Activated CD4-positive, alpha-beta T cell treated with anti-CD3 and anti-CD28 coated beads, Interleukin-2, amount 10 ng/mL, durations not matched to agents 7 days and 5 days (primary cell): Measurements from ENCODE around the gene MRPL40. TPM values are rescaled to one million over a fixed set of nuclear protein-coding genes. Genes with fewer than 3 reads are reported as not detected.

Experiments used
- CTCF ChIA-PET: fragments of 350-600 bp; sonication (Branson Sonifier 250); formaldehyde crosslinking; loops from one replicate; lab custom pipeline; 2021; ENCODE audit warnings: antibody characterized with exemption; lab: Charles Lee
- POLR2A ChIA-PET: fragments of 350-600 bp; sonication (Branson Sonifier 250); formaldehyde crosslinking; loops from one replicate; lab custom pipeline; 2021; ENCODE audit warnings: antibody characterized with exemption; lab: Charles Lee
- DNase-seq: peaks from one replicate; pipeline ENCODE4 v3.0.0-alpha.2; 2020
- H3K27ac Mint-ChIP-seq: one replicate; pipeline ENCODE4 v1.8.0; 2021; ENCODE audit warnings: mild to moderate bottlenecking, moderate library complexity, mixed read lengths
- H3K27me3 Mint-ChIP-seq: one replicate; pipeline ENCODE4 v1.8.0; 2021; ENCODE audit warnings: mixed read lengths
- H3K36me3 Mint-ChIP-seq: one replicate; pipeline ENCODE4 v1.8.0; 2021; ENCODE audit warnings: low read depth, mixed read lengths
- H3K4me1 Mint-ChIP-seq: one replicate; pipeline ENCODE4 v1.8.0; 2021; ENCODE audit warnings: mixed read lengths
- H3K4me3 Mint-ChIP-seq: one replicate; pipeline ENCODE4 v1.8.0; 2021; ENCODE audit warnings: mild to moderate bottlenecking, moderate library complexity, mixed read lengths
- H3K9me3 Mint-ChIP-seq: one replicate; pipeline ENCODE4 v1.8.0; 2021; ENCODE audit warnings: mixed read lengths
- total RNA-seq, 2 experiments: library from RNA; stranded (reverse); gene quantifications; one replicate each; pipeline ENCODE4 v1.2.3, GENCODE V29; 2021

Gene MRPL40
- total RNA-seq, 2 experiments from 2014 or later = 19.7 to 19.9 TPM

GRCh38 chr22:19411690-19412045 lies 20.7 kb upstream of the MRPL40 start:
- no peak overlapping the region for H3K27ac Mint-ChIP-seq
- H3K4me1 Mint-ChIP-seq = peaks cover 20% of the 10 kb centered on the region
- no peak for DNase-seq

DNA sequence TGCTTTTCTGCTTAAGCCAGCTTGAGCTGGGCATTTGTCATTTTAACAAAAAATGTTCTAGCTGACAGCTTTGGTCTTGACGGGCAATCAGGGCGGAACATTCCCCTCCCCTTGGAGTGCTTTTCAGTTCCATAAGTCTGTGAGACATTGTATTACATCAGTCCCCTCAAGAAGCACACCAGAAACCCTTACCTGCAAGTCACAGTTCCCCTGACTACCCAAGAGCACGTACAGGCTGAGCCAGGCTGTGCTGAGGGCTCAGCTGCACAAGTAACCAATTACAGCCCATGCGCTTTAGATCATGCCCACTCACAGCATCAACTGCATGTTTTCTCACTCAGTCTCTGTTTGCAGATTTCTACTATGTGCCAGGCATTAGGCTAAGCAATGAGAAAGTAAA lies 19.9 kb upstream of the MRPL40 start:
- no peaks in the 10 kb centered on the region for H3K9me3 Mint-ChIP-seq
- CTCF ChIA-PET = no interaction called here
- POLR2A ChIA-PET = interaction anchor here (0.5 kb wide), 1 partner anchor 9 kb away, joined by 3 read pairs; no protein-coding TSS in a partner anchor
- no peak overlapping the region for H3K4me3 Mint-ChIP-seq
- H3K27me3 Mint-ChIP-seq = no peaks in the 10 kb centered on the region
- peaks cover 27% of the 10 kb centered on the region for H3K36me3 Mint-ChIP-seq
- H3K4me1 Mint-ChIP-seq = peaks cover 20% of the 10 kb centered on the region
- DNase-seq = no peak
- H3K27ac Mint-ChIP-seq = no peak overlapping the region

More at GRCh38 chr22:19411690-19412045, 20.7 kb upstream of the MRPL40 start:
- Mint-ChIP-seq H3K27me3 (no peaks in the 10 kb centered on the region), H3K36me3 (peaks cover 31% of the 10 kb centered on the region), H3K4me3 (no peak overlapping the region), H3K9me3 (no peaks in the 10 kb centered on the region)
- POLR2A ChIA-PET = no interaction called here
- CTCF ChIA-PET = interaction anchor here (1.6 kb wide), 1 partner anchor 9 kb away, joined by 3 read pairs; no protein-coding TSS in a partner anchor

DNA sequence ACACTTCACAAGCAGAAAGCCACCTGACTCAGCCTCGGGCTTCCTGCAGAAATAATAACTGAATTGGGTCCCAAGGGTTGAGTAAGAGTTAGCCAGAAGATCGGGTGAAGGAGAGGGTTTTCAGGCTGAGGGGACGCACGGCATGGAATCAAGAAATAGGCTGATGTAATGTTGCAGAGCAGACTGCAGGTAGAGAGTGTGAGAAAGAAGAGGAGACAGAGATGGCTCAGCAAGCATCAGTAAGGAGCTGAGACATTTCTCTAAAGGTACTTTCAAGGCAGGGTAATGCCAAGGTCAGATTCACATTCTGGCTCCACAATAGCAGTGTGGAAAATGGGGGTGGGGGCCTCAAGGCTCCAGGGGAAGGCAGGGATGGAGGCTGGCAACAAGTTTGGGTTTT lies 19.4 kb upstream of the MRPL40 start:
- H3K4me3 Mint-ChIP-seq = no peak overlapping the region
- no peaks in the 10 kb centered on the region for H3K27me3 Mint-ChIP-seq
- CTCF ChIA-PET = no interaction called here
- H3K27ac Mint-ChIP-seq = peak overlapping the region; percentile 68
- no peak for DNase-seq
- H3K4me1 Mint-ChIP-seq = peaks cover 22% of the 10 kb centered on the region
- no peaks in the 10 kb centered on the region for H3K9me3 Mint-ChIP-seq
- peaks cover 28% of the 10 kb centered on the region for H3K36me3 Mint-ChIP-seq
- POLR2A ChIA-PET = no interaction called here

GRCh38 chr22:19419086-19419463 lies 13.3 kb upstream of the MRPL40 start:
- POLR2A ChIA-PET = no interaction called here
- no peaks in the 10 kb centered on the region for H3K27me3 Mint-ChIP-seq
- H3K27ac Mint-ChIP-seq = peak overlapping the region; percentile 96
- no peaks in the 10 kb centered on the region for H3K9me3 Mint-ChIP-seq
- H3K36me3 Mint-ChIP-seq = peaks cover 19% of the 10 kb centered on the region
- CTCF ChIA-PET = interaction anchor here (0.6 kb wide), 1 partner anchor 20 kb away, joined by 3 read pairs; no protein-coding TSS in a partner anchor
- peaks cover 66% of the 10 kb centered on the region for H3K4me1 Mint-ChIP-seq
- H3K4me3 Mint-ChIP-seq = no peak overlapping the region
- DNase-seq = no peak

- DNase-seq = peak; percentile 59
- ChIA-PET POLR2A (interaction anchor here (0.5 kb wide), 1 partner anchor 21 kb away, joined by 3 read pairs; no protein-coding TSS in a partner anchor), CTCF (interaction anchor here (0.6 to 1.0 kb wide), 3 partner anchors 20 to 26 kb away, joined by 3 read pairs; no protein-coding TSS in a partner anchor)
- Mint-ChIP-seq H3K36me3 (peaks cover 19% of the 10 kb centered on the region), H3K27me3 (no peaks in the 10 kb centered on the region), H3K9me3 (no peaks in the 10 kb centered on the region), H3K4me3 (peak overlapping the region; percentile 51), H3K27ac (peak overlapping the region; percentile 96), H3K4me1 (peaks cover 70% of the 10 kb centered on the region)
Observed at GRCh38 chr22:19419464-19420178, 12.7 kb upstream of the MRPL40 start.

- ChIA-PET CTCF (interaction anchor here (0.6 to 1.0 kb wide), 3 partner anchors 22 to 476 kb away, joined by 3 read pairs; no protein-coding TSS in a partner anchor), POLR2A (interaction anchor here (1.1 kb wide), 1 partner anchor 12 kb away, joined by 3 read pairs; the partner anchor contains the start of genes HIRA and MRPL40)
- Mint-ChIP-seq H3K4me1 (peaks cover 77% of the 10 kb centered on the region), H3K27ac (peak overlapping the region; percentile 96), H3K9me3 (no peaks in the 10 kb centered on the region), H3K27me3 (no peaks in the 10 kb centered on the region), H3K36me3 (peaks cover 19% of the 10 kb centered on the region), H3K4me3 (peak overlapping the region; percentile 3)
- no peak for DNase-seq
Observed at GRCh38 chr22:19420321-19420720, 12.0 kb upstream of the MRPL40 start.

GRCh38 chr22:19422440-19423301 lies 9.7 kb upstream of the MRPL40 start:
- H3K4me3 Mint-ChIP-seq = no peak overlapping the region
- H3K27ac Mint-ChIP-seq = peak overlapping the region; percentile 83
- no peaks in the 10 kb centered on the region for H3K9me3 Mint-ChIP-seq
- no peaks in the 10 kb centered on the region for H3K27me3 Mint-ChIP-seq
- peaks cover 86% of the 10 kb centered on the region for H3K4me1 Mint-ChIP-seq
- peaks cover 31% of the 10 kb centered on the region for H3K36me3 Mint-ChIP-seq
- CTCF ChIA-PET = interaction anchor here (0.6 to 1.3 kb wide), 3 partner anchors 9 to 11 kb away, joined by 3 read pairs; partner anchors contain the start of gene HIRA
- POLR2A ChIA-PET = interaction anchor here (0.6 to 0.7 kb wide), 2 partner anchors 19 to 424 kb away, joined by 3 read pairs; no protein-coding TSS in a partner anchor
- no peak for DNase-seq

DNA sequence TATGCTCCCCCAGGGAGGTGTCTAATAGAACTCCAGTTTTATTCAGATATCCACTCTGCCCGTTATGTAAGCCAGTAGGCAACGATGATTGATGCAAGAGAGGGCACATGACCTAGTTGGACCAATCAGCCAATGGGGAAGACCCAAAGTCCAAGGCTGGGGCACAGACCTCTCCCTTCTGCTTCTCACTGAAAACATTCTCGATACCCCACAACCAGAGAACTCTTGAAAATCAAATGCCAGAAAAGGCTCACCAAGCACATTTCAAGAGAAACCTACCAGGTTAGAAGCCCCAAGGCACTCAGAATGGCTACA lies 8.2 kb upstream of the MRPL40 start:
- Mint-ChIP-seq H3K9me3 (no peaks in the 10 kb centered on the region), H3K4me3 (no peak overlapping the region), H3K36me3 (peaks cover 40% of the 10 kb centered on the region), H3K27me3 (no peaks in the 10 kb centered on the region), H3K4me1 (peaks cover 87% of the 10 kb centered on the region), H3K27ac (no peak overlapping the region)
- ChIA-PET CTCF (no interaction called here), POLR2A (no interaction called here)
- no peak for DNase-seq

DNA sequence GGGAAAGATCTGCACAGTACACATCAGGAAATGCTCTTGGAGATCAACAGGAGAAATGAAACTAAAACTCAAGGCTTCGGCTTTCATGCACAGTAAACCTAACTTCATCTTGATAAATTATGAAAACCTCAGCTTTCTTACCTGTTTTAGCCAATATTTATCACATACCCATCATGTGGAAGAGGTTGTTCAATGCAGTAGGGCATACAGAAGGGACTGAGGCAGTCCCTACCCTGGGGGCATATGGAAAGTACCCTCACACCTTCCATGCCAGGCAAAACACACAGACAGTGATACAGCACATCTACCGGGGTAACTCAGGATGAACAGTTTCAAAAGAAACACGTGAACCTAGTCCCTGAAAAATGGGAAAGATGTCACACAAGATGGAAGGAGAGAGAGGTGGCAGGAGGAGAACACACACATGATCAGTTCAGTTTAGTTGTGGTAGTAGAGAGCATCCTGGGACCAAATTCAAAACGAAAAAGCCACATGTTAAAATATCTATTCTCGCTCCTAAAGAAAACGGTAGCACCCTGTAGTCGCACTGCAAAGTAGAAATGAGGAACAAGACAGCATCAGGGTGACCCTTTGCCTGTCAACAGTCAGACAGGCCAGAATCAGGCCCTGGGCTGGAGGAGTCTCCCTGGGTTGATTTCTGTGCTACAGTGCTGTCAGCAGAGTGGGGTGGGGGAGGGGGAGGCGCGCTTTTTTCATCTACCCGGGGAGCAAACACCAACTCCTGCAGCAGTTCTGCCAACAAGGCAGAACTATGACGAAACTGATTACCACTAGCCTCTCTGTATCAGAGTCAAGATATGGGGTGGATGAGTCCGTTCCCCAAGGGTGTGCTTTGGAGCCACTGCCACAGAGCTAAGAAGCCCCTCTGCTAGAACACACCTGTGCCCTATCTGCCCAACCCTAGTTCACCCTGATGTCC lies 2.1 kb upstream of the MRPL40 start:
- ChIA-PET CTCF (no interaction called here), POLR2A (no interaction called here)
- Mint-ChIP-seq H3K36me3 (peaks cover 44% of the 10 kb centered on the region), H3K27ac (peak overlapping the region; percentile 89), H3K4me3 (peak overlapping the region; percentile 81), H3K27me3 (no peaks in the 10 kb centered on the region), H3K4me1 (peaks cover 48% of the 10 kb centered on the region), H3K9me3 (no peaks in the 10 kb centered on the region)
- peak; percentile 67 for DNase-seq

GRCh38 chr22:19430890-19431541 lies 1.3 kb upstream of the MRPL40 start:
- ChIA-PET POLR2A (interaction anchor here (1.0 to 1.4 kb wide), 2 partner anchors 10 to 16 kb away, joined by 3 to 5 read pairs; partner anchors contain the start of gene C22orf39), CTCF (interaction anchor here (0.6 to 1.5 kb wide), 2 partner anchors 8 to 20 kb away, joined by 5 to 6 read pairs; no protein-coding TSS in a partner anchor)
- H3K9me3 Mint-ChIP-seq = no peaks in the 10 kb centered on the region
- peak; percentile 24 for DNase-seq
- H3K27ac Mint-ChIP-seq = peak overlapping the region; percentile 89
- peak overlapping the region; percentile 81 for H3K4me3 Mint-ChIP-seq
- peaks cover 47% of the 10 kb centered on the region for H3K36me3 Mint-ChIP-seq
- H3K27me3 Mint-ChIP-seq = no peaks in the 10 kb centered on the region
- peaks cover 47% of the 10 kb centered on the region for H3K4me1 Mint-ChIP-seq

- Mint-ChIP-seq H3K27ac (peak within 1 kb of the TSS; percentile 97), H3K4me3 (peak within 1 kb of the TSS; percentile 81), H3K4me1 (peaks cover 40% of the 10 kb centered on the region), H3K36me3 (peaks cover 41% of the 10 kb centered on the region), H3K27me3 (no peaks in the 10 kb centered on the region), H3K9me3 (no peaks in the 10 kb centered on the region)
- ChIA-PET POLR2A (interaction anchor here (1.0 to 1.4 kb wide), 2 partner anchors 11 to 15 kb away, joined by 3 to 5 read pairs; partner anchors contain the start of gene C22orf39), CTCF (interaction anchor here (0.9 to 1.5 kb wide), 2 partner anchors 9 to 20 kb away, joined by 3 to 6 read pairs; no protein-coding TSS in a partner anchor)
- peak; percentile 80 for DNase-seq
Observed at GRCh38 chr22:19431649-19432132, 654 bp upstream of the MRPL40 start, which contains the start of gene HIRA. TSS of gene HIRA (minus strand) at chr22:19431733. CDS start at chr22:19431476, 257 bp downstream.
